KBM-7 (cell line): ENCODE measurements around the gene DYRK1B.
A peak's percentile ranks its signal among the peaks of the same experiment; 100 is the strongest.
"Not testable (repeated sequence)": the region's sequence is repeated elsewhere in the genome, so short reads cannot be mapped to it uniquely, and the experiment has no call there.

Experiments
- DNase-seq: peaks from one replicate; pipeline ENCODE4 v3.0.0-alpha.2; 2015
- in situ Hi-C: fragments of 300-500 bp; cut with MboI; formaldehyde crosslinking; loops from 2 replicates; pipeline ENCODE4 v1.14.3; 2020; ENCODE audit warnings: low sequenced_read_pairs, low pct_unique_long_range_greater_than_20kb, mixed read lengths

DYRK1B gene

DNA sequence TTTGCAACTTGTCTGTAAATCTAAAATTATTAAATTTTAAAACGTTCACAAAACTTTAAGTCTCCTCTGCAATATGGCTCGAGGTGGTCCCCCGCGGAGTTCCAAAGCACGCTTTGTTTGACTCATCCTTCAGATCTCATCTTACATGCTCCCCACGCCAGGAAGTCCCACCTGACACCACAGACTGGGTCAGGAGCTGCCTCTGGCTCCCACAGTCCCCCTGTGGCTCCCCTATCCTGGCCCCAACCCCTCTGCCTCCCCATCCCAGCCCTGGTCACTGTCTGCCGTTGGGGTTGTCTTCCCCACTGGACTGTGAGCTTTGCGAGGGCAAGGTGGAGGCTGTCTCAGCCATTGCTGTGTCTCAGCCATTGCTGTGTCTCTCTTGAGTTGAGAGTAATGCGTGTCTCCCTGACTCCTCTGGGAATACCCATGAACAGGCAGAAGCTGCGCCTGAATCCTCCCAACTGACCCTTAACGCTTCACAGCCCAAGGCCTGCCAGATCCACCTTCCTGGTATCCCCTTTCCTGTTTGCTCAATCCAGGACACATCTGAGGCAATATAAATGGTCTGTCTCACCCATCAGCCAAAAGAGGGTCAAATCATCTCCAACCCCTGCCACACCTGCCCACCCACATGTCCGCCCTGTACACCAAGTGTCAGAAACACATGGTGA, 15.9 kb downstream of the DYRK1B start:
- in situ Hi-C loops = no loop called here
- no peak for DNase-seq

- no peak for DNase-seq
- in situ Hi-C loops = no loop called here
These were observed 17.5 kb downstream of the DYRK1B start for GRCh38 chr19:39816287-39817048.

DNA sequence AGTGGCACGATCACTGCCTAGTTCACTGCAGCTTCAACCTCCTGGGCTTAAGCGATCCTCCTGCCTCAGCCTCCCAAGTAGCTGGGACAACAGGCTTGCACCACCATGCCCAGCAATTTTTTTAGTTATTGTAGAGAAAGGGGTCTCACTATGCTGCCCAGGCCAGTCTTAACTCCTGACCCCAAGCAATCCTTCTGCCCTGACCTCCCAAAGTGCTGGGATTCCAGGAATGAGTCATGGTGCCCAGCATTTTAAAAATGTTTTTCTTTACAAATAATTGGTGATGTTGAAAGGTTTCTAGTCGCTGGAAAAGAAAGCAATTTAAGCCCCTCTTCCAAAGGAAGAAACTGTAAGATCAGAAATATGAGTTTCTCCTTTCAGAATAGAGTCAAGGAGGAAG, 19.4 kb downstream of the DYRK1B start:
- in situ Hi-C loops = no loop called here
- no peak for DNase-seq

DNA sequence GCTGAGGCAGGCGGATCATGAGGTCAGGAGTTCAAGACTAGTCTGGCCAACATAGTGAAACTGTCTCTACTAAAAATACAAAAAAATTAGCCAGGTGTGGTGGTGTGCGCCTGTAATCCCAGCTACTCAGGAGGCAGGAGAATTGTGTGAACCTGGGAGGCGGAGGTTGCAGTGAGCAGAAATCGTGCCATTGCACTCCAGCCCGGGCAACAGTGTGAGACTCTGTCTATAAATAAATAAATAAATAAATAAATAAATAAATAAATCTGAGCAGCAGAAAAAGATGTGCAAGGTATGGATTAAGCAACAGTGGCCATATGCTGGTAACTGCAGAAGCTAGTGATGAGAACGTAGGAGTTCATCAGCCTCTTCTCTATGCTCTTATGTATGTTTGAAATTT, 19.9 kb downstream of the DYRK1B start:
- in situ Hi-C loops = not testable (repeated sequence)

GRCh38 chr19:39813264-39813993, 20.5 kb downstream of the DYRK1B start:
- in situ Hi-C loops = no loop called here
- no peak for DNase-seq

More for the DNA sequence above, 19.9 kb downstream of the DYRK1B start:
- not testable (repeated sequence) for DNase-seq

- in situ Hi-C loops = no loop called here
- no peak for DNase-seq
These were observed 22.9 kb downstream of the DYRK1B start for GRCh38 chr19:39811064-39811463.

GRCh38 chr19:39810424-39810823, 23.5 kb downstream of the DYRK1B start:
- DNase-seq = no peak
- in situ Hi-C loops = no loop called here

DNA sequence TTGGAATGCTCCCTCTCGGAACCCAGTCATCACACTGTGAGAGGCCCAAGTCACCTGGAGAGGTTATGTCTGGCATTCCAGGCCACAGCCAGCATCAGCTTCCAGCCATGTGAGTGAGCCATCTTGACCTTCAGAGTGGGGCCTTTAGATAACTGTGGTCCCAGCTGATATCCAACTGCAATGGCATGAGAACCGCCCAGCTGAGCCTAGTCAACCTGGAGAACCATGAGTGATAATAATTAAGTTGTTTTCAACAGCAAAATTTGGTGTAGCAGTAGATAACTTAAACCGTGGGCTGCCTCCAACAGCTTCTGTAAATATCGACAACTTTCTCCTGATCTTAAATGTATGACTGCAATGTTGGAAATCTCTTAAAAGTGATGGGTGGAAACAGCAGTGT, 24.6 kb downstream of the DYRK1B start:
- no peak for DNase-seq
- in situ Hi-C loops = no loop called here

- in situ Hi-C loops, DNase-seq: not testable (repeated sequence)
These were observed 25.3 kb downstream of the DYRK1B start for GRCh38 chr19:39808688-39809087.

DNA sequence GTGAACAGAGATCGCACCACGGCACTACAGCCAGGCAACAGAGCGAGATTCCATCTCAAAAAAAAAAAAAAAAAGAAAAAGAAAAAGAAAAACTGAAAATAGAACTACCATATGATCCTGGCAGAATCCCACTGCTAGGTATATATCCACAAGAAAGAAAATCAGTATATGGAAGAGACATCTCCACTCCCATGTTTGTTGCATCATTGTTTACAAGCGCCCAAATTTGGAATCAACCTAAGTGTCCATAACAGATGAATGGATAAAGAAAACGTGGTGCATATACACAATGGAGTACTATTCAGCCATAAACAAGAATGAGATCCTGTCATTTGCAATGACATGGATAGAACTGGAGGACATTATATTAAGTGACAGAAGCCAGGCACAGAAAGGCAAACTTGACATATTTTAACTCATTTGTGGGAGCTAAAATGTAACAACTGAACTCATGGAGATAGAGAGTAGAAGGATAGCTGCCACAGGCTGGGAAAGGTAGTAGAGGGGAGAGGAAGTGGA, 26.1 kb downstream of the DYRK1B start:
- in situ Hi-C loops = no loop called here
- DNase-seq = no peak

DNA sequence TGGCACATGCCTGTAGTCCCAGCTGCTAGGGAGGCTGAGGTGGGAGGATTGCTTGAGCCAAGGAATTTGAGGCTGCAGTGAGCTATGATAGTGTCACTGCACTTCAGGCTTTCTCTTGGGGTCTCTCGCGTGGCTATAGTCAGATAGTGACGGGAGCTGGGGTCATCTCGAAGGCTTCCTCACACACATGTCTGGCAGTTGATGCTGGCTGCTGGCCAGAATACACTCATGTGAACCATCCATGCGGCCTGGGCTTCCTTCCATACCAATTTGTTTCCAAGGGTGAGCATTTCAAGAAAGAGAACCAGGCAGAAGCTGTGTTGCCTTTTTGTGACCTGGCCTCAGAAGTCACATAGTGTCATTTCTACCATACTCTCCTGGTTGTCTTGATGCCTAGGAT, 28.9 kb downstream of the DYRK1B start:
- in situ Hi-C loops = no loop called here
- DNase-seq = no peak

DNA sequence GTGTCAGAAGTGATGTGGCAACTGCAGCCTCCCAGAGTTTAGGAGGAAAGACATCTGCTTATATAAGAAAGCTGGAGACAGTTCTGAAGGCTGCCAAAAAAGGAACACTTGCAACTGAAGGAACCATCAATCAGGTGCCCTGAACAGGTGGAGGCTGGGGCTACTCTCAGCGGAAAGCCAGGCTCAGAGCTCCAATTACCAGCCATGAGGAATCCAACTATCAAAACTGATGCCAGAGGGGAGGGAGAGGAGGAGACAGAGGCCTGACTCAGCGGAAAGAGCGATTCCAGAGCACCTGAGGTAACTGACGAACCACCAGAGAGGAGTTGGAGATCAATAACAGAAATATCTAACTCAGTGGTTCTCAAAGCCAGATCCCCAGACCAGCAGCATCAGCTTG, 31.0 kb downstream of the DYRK1B start:
- in situ Hi-C loops = no loop called here
- no peak for DNase-seq

GRCh38 chr19:39797083-39797482, 36.9 kb downstream of the DYRK1B start:
- in situ Hi-C loops = no loop called here
- no peak for DNase-seq

DNA sequence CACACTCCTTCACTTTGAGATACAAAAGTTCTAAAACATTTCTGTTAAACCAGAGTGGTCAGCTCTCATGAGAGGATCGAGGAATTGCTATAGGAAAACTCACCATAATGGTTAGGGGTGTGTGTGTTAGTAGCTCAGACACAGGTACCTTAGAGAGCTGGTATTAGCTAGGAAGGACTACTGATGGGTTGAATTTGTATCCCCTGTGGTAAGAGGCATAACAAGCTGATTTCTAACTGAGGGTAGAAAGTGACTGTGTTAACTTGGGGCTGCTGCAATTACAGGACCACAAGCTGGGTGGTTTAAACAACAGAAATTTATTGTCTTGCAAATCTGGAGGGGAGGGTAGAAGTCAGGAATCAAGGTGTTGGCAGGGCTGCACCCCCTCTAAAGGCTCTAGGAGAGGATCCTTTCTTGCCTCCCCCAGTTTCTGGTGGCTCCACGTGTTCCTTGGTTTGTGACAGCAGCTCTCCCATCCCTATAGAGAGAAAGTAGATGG, 37.9 kb downstream of the DYRK1B start:
- DNase-seq = no peak
- in situ Hi-C loops = no loop called here

- in situ Hi-C loops = no loop called here
These were observed 39.0 kb downstream of the DYRK1B start for GRCh38 chr19:39795001-39795400.

GRCh38 chr19:39792999-39793546, 40.9 kb downstream of the DYRK1B start:
- DNase-seq = peak; percentile 71
- in situ Hi-C loops = no loop called here

More at GRCh38 chr19:39795001-39795400, 39.0 kb downstream of the DYRK1B start:
- peak; percentile 29 for DNase-seq

GRCh38 chr19:39788244-39788643, 45.7 kb downstream of the DYRK1B start:
- in situ Hi-C loops = no loop called here
- DNase-seq = no peak

DNA sequence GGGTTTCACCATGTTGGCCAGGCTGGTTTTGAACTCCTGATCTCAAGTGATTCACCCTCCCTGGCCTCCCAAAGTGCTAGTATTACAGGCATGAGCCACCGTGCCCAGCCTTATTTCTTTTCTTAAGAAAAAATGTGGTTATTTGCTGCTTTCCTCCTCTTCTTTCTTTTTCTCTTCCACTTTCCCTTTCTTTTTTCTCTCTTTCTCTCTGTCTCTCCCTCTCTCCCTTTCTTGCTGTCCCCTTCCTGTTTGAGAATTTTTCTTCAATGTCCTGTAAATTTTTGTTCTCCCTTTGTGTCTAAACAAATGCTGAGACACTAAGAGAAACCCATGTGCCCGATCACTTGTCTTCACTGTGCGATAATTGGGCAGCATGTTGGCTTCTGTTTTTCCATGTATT, 53.1 kb downstream of the DYRK1B start:
- in situ Hi-C loops = no loop called here
- no peak for DNase-seq

DNA sequence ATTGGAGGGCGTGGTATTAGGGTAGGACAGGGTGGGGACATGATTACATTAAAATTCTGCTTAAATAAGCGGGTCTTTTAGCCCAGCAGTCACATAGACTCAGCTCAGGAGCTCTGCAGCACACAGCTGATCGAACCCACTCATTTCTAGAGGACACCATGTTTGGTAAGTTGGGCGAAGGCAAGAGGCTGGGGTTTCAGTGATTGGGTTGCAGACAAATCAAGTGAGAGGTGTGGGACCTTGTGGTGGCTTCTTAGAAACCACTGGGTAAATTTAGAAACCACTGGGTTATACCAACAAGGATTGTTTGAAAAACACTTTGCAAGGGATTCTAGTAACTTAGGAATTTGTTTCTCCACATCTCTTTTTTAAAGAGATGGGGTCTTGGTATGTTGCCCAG, 55.2 kb downstream of the DYRK1B start, which contains the start of gene LEUTX:
TSS of gene LEUTX (plus strand) at position 92 of the 400 bp plus-strand sequence. CDS start at position 159, 67 bp downstream.
- in situ Hi-C loops = no loop called here
- no peak for DNase-seq
